A673 (cell line): ENCODE data around the gene TAS2R16.

Experiments
- EZH2 ChIP-seq: fragments of 200-600 bp; sonication (generic); IDR thresholded peaks from 2 replicates; pipeline ENCODE4 v1.6.1; 2017; ENCODE audit warnings: borderline replicate concordance, low read depth, mild to moderate bottlenecking, mixed read lengths, antibody characterized with exemption, low read length; ENCODE audit not compliant: poor library complexity, severe bottlenecking
- TF ChIP-seq, protein P1 (sequence below): fragments of 300-800, 200-600 bp; sonication (generic); conservative IDR thresholded peaks from 2 replicates; pipeline ENCODE4 v1.5.1; 2017; ENCODE audit warnings: low read depth, mild to moderate bottlenecking, antibody characterized with exemption, low read length, moderate library complexity, mixed read lengths

DNA sequence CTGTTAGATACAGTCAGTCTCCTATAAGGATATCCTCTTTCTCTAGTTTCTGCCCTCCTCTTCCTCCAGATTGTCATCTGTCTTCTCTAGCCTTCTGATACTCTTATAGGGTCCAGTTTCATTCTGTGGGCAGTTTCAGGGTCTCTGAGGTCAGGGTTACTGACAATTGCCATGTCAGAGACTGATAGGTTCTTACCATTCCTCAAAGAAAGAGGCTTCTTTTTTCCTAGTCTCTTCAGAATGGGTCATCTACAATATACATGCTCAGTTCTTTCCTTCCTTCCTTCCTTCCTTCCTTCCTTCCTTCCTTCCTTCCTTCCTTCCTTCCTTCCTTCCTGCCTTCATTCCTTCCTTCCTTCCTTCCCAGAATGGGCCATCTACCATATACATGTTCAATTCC, 48.1 kb upstream of the TAS2R16 start:
- TF ChIP-seq, protein P1, sequence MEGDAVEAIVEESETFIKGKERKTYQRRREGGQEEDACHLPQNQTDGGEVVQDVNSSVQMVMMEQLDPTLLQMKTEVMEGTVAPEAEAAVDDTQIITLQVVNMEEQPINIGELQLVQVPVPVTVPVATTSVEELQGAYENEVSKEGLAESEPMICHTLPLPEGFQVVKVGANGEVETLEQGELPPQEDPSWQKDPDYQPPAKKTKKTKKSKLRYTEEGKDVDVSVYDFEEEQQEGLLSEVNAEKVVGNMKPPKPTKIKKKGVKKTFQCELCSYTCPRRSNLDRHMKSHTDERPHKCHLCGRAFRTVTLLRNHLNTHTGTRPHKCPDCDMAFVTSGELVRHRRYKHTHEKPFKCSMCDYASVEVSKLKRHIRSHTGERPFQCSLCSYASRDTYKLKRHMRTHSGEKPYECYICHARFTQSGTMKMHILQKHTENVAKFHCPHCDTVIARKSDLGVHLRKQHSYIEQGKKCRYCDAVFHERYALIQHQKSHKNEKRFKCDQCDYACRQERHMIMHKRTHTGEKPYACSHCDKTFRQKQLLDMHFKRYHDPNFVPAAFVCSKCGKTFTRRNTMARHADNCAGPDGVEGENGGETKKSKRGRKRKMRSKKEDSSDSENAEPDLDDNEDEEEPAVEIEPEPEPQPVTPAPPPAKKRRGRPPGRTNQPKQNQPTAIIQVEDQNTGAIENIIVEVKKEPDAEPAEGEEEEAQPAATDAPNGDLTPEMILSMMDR, result no peak
- TF ChIP-seq EZH2, result no peak
